Measurements from ENCODE around the gene MAST4. TPM values are rescaled to one million over a fixed set of nuclear protein-coding genes. Genes with fewer than 3 reads are reported as not detected.

MAST4 gene
- total RNA-seq, 1 donor from 2014 or later = 17.2 TPM

DNA sequence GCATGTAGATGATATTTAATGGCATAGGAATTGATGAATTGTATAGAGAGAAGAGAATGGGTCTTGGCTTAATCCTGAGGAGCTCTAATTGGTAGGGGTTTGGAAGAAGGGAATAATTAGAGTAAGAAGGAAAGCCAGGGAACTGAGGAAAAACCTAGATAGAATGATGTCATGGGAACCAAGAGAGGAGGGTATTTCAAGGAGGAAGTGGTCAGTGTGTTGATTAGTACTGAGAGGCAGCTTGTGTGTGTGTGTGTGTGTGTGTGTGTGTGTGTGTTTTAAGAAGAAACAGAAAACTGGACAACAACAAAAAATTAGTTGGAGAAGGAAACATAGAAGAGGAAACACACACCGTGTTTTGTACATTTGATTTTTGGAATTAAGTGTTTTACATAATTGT is 42.8 kb downstream of the MAST4 start:
- ATAC-seq (ENCODE audit: low read depth) (no peak), DNase-seq (no peak)
- H3K4me3 Mint-ChIP-seq = no peak overlapping the region
- H3K27me3 Mint-ChIP-seq = no peaks in the 10 kb centered on the region
- ChIA-PET POLR2A (no interaction called here), CTCF (no interaction called here)
- peaks cover 12% of the 10 kb centered on the region for H3K4me1 Mint-ChIP-seq
- no peaks in the 10 kb centered on the region for H3K9me3 Mint-ChIP-seq
- no peaks in the 10 kb centered on the region for H3K36me3 Mint-ChIP-seq (ENCODE audit: low read depth)
- TF ChIP-seq, protein P1, sequence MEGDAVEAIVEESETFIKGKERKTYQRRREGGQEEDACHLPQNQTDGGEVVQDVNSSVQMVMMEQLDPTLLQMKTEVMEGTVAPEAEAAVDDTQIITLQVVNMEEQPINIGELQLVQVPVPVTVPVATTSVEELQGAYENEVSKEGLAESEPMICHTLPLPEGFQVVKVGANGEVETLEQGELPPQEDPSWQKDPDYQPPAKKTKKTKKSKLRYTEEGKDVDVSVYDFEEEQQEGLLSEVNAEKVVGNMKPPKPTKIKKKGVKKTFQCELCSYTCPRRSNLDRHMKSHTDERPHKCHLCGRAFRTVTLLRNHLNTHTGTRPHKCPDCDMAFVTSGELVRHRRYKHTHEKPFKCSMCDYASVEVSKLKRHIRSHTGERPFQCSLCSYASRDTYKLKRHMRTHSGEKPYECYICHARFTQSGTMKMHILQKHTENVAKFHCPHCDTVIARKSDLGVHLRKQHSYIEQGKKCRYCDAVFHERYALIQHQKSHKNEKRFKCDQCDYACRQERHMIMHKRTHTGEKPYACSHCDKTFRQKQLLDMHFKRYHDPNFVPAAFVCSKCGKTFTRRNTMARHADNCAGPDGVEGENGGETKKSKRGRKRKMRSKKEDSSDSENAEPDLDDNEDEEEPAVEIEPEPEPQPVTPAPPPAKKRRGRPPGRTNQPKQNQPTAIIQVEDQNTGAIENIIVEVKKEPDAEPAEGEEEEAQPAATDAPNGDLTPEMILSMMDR (IDR thresholded peaks at IDR 0.05) = no peak
- intact Hi-C loops (cut with micrococcal nuclease) = no loop called here
- H3K27ac Mint-ChIP-seq = no peak overlapping the region

DNA sequence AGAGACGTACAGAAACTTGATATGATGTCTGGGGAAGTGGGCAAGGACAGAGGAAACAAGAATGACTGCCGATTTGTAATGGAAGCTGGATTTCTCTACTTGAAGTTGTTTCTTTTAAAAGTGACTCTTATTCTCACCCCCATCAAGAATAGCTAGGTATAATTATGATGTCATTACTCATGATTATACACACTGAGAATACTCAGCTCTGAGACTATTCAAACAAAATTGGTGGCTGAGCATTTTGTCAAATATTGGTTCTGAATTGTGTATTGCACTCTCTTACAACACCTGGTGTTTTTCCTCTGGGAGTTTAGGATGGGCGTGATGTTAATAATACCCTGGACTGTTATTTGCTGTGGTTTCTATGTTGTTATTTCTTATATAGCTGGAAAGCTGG is 46.3 kb downstream of the MAST4 start:
- ChIA-PET CTCF (no interaction called here), POLR2A (no interaction called here)
- intact Hi-C loops (cut with micrococcal nuclease) = no loop called here
- no peaks in the 10 kb centered on the region for H3K36me3 Mint-ChIP-seq (ENCODE audit: low read depth)
- DNase-seq = no peak
- H3K4me1 Mint-ChIP-seq = peaks cover 18% of the 10 kb centered on the region
- TF ChIP-seq, protein P1 (IDR thresholded peaks at IDR 0.05) = no peak
- no peaks in the 10 kb centered on the region for H3K9me3 Mint-ChIP-seq
- H3K4me3 Mint-ChIP-seq = no peak overlapping the region
- H3K27me3 Mint-ChIP-seq = no peaks in the 10 kb centered on the region
- H3K27ac Mint-ChIP-seq = no peak overlapping the region
- ATAC-seq (ENCODE audit: low read depth) = no peak

DNA sequence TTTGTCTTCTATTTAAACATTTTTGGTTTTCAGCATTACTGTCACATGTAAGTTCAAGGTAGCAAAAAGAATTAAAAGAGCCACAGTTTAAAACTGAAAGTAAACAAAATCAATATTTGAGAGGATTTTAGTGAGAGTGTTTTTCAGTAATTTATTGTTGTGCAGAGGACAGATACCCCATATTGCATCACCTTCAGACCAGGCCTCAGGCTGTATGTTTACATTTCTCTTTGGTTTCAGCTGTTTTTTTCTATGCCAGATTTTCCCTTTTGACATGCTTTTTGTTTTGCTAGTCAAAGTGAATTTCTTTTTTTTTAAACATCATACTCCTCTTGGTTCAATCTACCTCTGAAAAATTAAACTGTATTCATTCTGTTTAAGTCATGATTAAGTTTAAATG is 47.2 kb downstream of the MAST4 start:
- TF ChIP-seq, protein P1 (IDR thresholded peaks at IDR 0.05) = no peak

DNA sequence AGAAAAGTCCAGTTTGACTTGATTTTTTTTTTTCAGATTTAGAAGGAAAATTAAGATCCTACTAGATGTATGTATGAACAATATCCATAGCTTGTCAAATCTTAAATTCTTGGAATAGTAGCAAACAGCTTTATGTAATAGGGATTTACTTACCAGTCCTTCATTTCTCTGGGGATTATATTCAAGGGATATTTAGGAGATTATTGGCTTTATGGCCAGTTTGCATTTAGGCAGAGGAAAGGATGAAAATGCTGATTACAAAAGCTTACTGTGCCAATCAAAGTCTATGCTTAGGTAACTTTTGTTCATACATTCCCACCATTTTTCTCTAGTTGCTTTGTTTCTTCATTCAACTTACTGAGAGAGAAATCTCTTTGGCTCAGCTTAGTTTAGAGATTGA is 47.9 kb downstream of the MAST4 start:
- ChIA-PET POLR2A (no interaction called here), CTCF (interaction anchor here (0.9 kb wide), 1 partner anchor 14 kb away, joined by 3 read pairs; no protein-coding TSS in a partner anchor)
- Mint-ChIP-seq H3K27me3 (no peaks in the 10 kb centered on the region), H3K4me3 (no peak overlapping the region), H3K36me3 (ENCODE audit: low read depth) (no peaks in the 10 kb centered on the region), H3K9me3 (no peaks in the 10 kb centered on the region), H3K27ac (no peak overlapping the region), H3K4me1 (peaks cover 22% of the 10 kb centered on the region)
- no peak for ATAC-seq (ENCODE audit: low read depth)
- intact Hi-C loops (cut with micrococcal nuclease) = no loop called here
- TF ChIP-seq, protein P1 (IDR thresholded peaks at IDR 0.05) = no peak
- no peak for DNase-seq

More for the DNA sequence above, 47.2 kb downstream of the MAST4 start:
- Mint-ChIP-seq H3K4me1 (peaks cover 26% of the 10 kb centered on the region), H3K27ac (no peak overlapping the region), H3K9me3 (no peaks in the 10 kb centered on the region), H3K27me3 (no peaks in the 10 kb centered on the region), H3K36me3 (ENCODE audit: low read depth) (no peaks in the 10 kb centered on the region), H3K4me3 (no peak overlapping the region)
- ChIA-PET POLR2A (no interaction called here), CTCF (no interaction called here)
- DNase-seq = no peak
- ATAC-seq (ENCODE audit: low read depth) = no peak
- intact Hi-C loops (cut with micrococcal nuclease) = no loop called here

DNA sequence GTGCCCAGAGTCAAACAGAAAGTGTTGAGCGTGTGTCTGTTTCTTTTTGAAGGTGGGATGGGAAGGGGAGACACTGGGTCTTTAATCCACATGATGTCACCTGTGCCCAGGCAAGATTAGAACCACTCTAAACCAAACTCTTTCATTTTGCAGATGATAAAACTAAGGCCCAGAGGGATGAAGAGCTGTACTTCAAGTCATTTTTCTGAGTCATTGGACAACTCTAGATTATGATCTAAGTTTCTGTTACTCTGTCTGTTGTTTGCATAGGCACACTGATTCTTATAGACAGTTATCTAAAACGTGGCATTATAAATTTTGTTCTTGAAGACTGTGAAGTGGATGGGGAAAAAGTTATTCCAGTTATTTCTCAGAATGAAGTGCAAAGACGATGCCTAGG is 48.8 kb downstream of the MAST4 start:
- CTCF ChIA-PET = no interaction called here
- TF ChIP-seq, protein P1 (IDR thresholded peaks at IDR 0.05) = no peak
- intact Hi-C loops (cut with micrococcal nuclease) = no loop called here
- Mint-ChIP-seq H3K9me3 (no peaks in the 10 kb centered on the region), H3K4me3 (no peak overlapping the region), H3K27ac (no peak overlapping the region), H3K4me1 (peaks cover 20% of the 10 kb centered on the region), H3K27me3 (no peaks in the 10 kb centered on the region), H3K36me3 (ENCODE audit: low read depth) (no peaks in the 10 kb centered on the region)
- ATAC-seq (ENCODE audit: low read depth) = no peak
- POLR2A ChIA-PET = no interaction called here
- no peak for DNase-seq

All from activated B cell treated with CpG ODN at 0.5 μM for 24 hours (primary cell).